ENCODE measurements around the gene COQ8B.

The COQ8B gene

GRCh38 chr19:40682431-40682964, 34.2 kb downstream of the COQ8B start:
- H3K4me3 ChIP-seq (ENCODE audit: low read depth, low read length): no peak overlapping the region
- no peak for TF ChIP-seq CTCF (IDR thresholded peaks at IDR 0.05; ENCODE audit: insufficient read depth, low read depth, low read length, missing control alignments)
- no peak for DNase-seq (ENCODE audit: low read depth)

- TF ChIP-seq CTCF (IDR thresholded peaks at IDR 0.05; ENCODE audit: insufficient read depth, low read depth, low read length, missing control alignments): no peak
- DNase-seq (ENCODE audit: low read depth): no peak
- H3K4me3 ChIP-seq (ENCODE audit: low read depth, low read length): no peak overlapping the region
Measured at GRCh38 chr19:40681039-40681438, 35.6 kb downstream of the COQ8B start.

GRCh38 chr19:40677156-40677555, 39.5 kb downstream of the COQ8B start:
- DNase-seq (ENCODE audit: low read depth): no peak
- no peak for TF ChIP-seq CTCF (IDR thresholded peaks at IDR 0.05; ENCODE audit: insufficient read depth, low read depth, low read length, missing control alignments)
- H3K4me3 ChIP-seq (ENCODE audit: low read depth, low read length): no peak overlapping the region

GRCh38 chr19:40674291-40674690, 42.4 kb downstream of the COQ8B start:
- no peak for DNase-seq (ENCODE audit: low read depth)
- TF ChIP-seq CTCF (IDR thresholded peaks at IDR 0.05; ENCODE audit: insufficient read depth, low read depth, low read length, missing control alignments): no peak
- H3K4me3 ChIP-seq (ENCODE audit: low read depth, low read length): no peak overlapping the region

- TF ChIP-seq CTCF (IDR thresholded peaks at IDR 0.05; ENCODE audit: insufficient read depth, low read depth, low read length, missing control alignments): no peak
- no peak for DNase-seq (ENCODE audit: low read depth)
- H3K4me3 ChIP-seq (ENCODE audit: low read depth, low read length): no peak overlapping the region
Measured at GRCh38 chr19:40673397-40673796, 43.3 kb downstream of the COQ8B start.

GRCh38 chr19:40672573-40673299, 44.0 kb downstream of the COQ8B start:
- H3K4me3 ChIP-seq (ENCODE audit: low read depth, low read length): no peak overlapping the region
- no peak for TF ChIP-seq CTCF (IDR thresholded peaks at IDR 0.05; ENCODE audit: insufficient read depth, low read depth, low read length, missing control alignments)
- no peak for DNase-seq (ENCODE audit: low read depth)

GRCh38 chr19:40672038-40672437, 44.6 kb downstream of the COQ8B start:
- no peak overlapping the region for H3K4me3 ChIP-seq (ENCODE audit: low read depth, low read length)
- no peak for DNase-seq (ENCODE audit: low read depth)
- no peak for TF ChIP-seq CTCF (IDR thresholded peaks at IDR 0.05; ENCODE audit: insufficient read depth, low read depth, low read length, missing control alignments)

Data from GM12865 (cell line).